AG09319 (cell line): Measurements from ENCODE around the gene OPCML.

Source experiments
- DNase-seq: peaks from one replicate; pipeline ENCODE4 v3.0.0-alpha.2; 2010; ENCODE audit warnings: low read depth; ENCODE audit errors: extremely low read depth
- TF ChIP-seq, protein P1 (sequence below): IDR thresholded peaks from 2 replicates; pipeline ENCODE4 v1.5.1; 2011; ENCODE audit warnings: low read depth, mild to moderate bottlenecking, inconsistent platforms, low read length, moderate library complexity

Gene OPCML

DNA sequence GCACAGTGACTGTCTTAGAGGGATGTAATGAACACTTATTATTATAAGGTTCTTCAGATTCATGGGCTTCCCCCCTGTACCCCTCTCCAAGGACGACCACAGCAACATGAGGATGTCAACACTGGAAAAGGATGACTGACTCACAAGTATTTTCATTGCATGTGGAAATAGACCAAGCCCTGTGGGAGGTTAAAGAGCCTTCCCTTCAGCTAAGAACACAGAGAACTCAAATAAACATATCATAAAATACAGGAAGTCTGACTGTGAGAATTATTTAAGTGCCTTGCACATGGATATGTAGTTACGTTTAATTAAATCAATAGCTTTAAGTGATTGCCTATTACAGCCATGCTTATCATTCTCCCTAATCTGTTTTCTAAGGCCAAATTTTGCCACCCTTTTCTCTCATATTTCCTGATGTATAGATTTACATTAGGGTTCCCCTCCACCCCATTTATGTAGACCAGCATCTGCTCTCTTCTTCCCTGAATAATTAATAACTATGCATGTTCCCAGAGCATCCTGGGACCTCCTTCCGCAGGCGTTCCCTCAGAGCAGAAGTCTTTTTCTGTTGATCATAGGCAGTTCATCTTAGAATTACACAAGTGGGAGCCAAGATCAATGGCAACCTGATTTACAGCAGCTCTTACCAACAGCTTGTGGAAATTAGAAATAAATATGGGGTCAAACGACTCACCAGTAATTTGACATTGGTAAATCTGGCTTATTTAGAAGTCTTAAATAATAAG lies 226.9 kb downstream of the OPCML start:
- TF ChIP-seq, protein P1, sequence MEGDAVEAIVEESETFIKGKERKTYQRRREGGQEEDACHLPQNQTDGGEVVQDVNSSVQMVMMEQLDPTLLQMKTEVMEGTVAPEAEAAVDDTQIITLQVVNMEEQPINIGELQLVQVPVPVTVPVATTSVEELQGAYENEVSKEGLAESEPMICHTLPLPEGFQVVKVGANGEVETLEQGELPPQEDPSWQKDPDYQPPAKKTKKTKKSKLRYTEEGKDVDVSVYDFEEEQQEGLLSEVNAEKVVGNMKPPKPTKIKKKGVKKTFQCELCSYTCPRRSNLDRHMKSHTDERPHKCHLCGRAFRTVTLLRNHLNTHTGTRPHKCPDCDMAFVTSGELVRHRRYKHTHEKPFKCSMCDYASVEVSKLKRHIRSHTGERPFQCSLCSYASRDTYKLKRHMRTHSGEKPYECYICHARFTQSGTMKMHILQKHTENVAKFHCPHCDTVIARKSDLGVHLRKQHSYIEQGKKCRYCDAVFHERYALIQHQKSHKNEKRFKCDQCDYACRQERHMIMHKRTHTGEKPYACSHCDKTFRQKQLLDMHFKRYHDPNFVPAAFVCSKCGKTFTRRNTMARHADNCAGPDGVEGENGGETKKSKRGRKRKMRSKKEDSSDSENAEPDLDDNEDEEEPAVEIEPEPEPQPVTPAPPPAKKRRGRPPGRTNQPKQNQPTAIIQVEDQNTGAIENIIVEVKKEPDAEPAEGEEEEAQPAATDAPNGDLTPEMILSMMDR, result no peak
- DNase-seq, result no peak

DNA sequence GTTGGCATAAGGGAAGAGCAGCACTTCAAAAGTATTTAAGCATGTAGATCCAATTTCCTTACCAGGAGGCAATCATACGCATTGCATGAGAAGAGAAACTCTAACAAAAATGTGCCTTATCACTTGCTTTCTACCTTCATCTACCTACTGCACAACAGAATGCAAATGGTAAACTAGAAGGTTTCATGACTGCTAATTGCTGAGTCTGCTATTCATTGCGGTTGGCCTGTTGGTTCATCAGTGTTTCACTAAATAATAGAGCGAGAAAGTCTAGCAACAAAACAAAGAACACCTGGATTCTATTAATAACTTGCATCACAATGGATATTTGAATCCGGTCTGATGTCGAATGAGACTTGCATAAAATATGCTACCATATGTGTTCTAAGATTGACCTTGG lies 229.0 kb downstream of the OPCML start:
- TF ChIP-seq, protein P1, result no peak

GRCh38 chr11:133302056-133302455 lies 230.2 kb downstream of the OPCML start:
- no peak for DNase-seq

More for the DNA sequence above, 229.0 kb downstream of the OPCML start:
- no peak for DNase-seq

DNA sequence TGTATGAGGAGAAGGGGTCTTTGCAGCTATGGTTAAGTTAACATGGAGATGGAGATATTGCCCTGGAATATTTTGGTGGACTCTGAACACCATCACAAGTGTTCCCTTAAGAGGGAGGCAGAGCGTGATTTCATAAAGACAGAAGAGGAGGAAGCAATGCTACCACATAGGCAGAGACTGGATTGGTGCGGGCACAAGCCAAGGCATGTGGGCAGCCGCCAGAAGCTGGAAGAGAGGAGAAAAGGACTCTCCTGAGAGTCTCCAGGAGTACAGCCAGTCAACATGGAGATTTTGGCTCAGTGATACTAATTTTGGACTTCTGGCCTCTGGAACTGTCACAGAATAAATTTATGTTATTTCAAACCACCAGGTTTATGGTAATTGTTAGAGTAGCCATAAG lies 231.6 kb downstream of the OPCML start:
- TF ChIP-seq, protein P1, result no peak
- DNase-seq, result no peak

More at GRCh38 chr11:133302056-133302455, 230.2 kb downstream of the OPCML start:
- TF ChIP-seq, protein P1, result no peak

DNA sequence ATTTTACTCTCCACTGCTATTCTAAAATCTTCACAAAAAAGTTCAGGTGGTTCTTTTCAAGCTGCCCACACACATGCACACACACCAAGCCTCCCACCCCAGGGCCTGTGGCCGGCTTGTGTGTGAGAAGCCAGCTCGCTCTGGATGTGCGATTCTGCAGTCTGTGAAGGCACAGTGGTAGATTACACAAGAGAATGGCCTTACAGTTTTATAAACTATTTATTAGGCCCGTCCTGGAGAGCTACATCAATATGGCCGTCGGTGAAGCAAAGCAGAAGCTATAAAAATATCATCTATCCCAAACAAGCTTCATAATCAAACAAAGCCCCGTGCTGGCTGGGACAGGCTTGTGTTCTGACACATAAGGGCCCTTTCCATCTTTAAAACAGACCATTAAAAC lies 240.5 kb downstream of the OPCML start:
- TF ChIP-seq, protein P1, result no peak
- no peak for DNase-seq

GRCh38 chr11:133285359-133285758 lies 246.9 kb downstream of the OPCML start:
- DNase-seq, result no peak
- TF ChIP-seq, protein P1, result no peak

DNA sequence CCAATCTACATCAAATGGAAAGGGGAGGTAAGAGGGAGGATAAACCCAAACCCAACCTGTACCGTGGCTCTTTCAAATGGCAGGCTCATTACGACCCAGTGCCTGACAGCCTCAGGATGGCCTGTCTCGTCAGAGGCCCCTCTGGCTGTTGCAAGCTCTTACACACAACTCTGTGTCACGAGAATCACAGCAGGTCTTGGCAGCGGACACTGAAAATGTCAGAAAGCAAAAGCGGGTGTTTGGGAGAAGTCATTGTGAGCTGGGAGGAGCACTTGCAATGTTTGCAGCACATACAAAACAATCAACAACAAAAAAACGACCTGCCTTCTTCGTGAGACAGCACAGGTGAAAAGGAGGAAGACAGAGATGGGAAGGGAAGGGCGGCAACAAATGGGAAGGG lies 248.1 kb downstream of the OPCML start:
- TF ChIP-seq, protein P1, result no peak
- DNase-seq, result no peak
